GM12878 (cell line): ENCODE results near the gene PES1.

Source experiments
- BCL11A ChIP-seq: IDR thresholded peaks from 2 replicates; pipeline ENCODE4 v1.6.1; 2011; ENCODE audit warnings: low read depth, low read length
- CHD2 ChIP-seq: IDR thresholded peaks from 2 replicates; pipeline ENCODE4 v1.6.1; 2011; ENCODE audit warnings: low read depth, low read length, improper control_type of control experiment, borderline replicate concordance
- CTCF ChIP-seq, 3 experiments: IDR thresholded peaks in 2 of 3; conservative IDR thresholded peaks in 1 of 3; 2 replicates each; pipeline ENCODE4 v1.5.1; 2011; ENCODE audit warnings: low read depth in 3 of 3, low read length in 3 of 3, mild to moderate bottlenecking in 3 of 3, control low read depth in 2 of 3, moderate library complexity in 2 of 3, inconsistent platforms in 1 of 3, mixed read lengths in 1 of 3; ENCODE audit not compliant: control insufficient read depth in 2 of 3, insufficient read depth in 1 of 3; ENCODE audit errors: extremely low read depth in 1 of 3
- CUX1 ChIP-seq: IDR thresholded peaks from 2 replicates; pipeline ENCODE4 v1.6.1; 2012; ENCODE audit warnings: improper control_type of control experiment, low read depth, low read length; ENCODE audit not compliant: insufficient replicate concordance
- MXI1 ChIP-seq: fragments of 150-350 bp; IDR thresholded peaks from 2 replicates; pipeline ENCODE4 v1.6.1; 2011; ENCODE audit warnings: low read depth, mild to moderate bottlenecking, inconsistent platforms, low read length, improper control_type of control experiment
- NFIC ChIP-seq: IDR thresholded peaks from 2 replicates; pipeline ENCODE4 v1.6.1; 2012; ENCODE audit warnings: low read depth, mild to moderate bottlenecking, inconsistent platforms, low read length, moderate library complexity
- POLR2AphosphoS2 ChIP-seq: IDR thresholded peaks from 2 replicates; pipeline ENCODE4 v1.6.1; 2011; ENCODE audit warnings: low read depth, mild to moderate bottlenecking, low read length, improper control_type of control experiment, moderate library complexity
- WRNIP1 ChIP-seq: IDR thresholded peaks from 2 replicates; pipeline ENCODE4 v1.6.1; 2011; ENCODE audit warnings: low read depth, low read length, improper control_type of control experiment, borderline replicate concordance

GRCh38 chr22:30617819-30618218 lies 26.1 kb upstream of the PES1 start:
- TF ChIP-seq CHD2: no peak
- no peak for TF ChIP-seq BCL11A
- TF ChIP-seq CTCF (IDR thresholded peaks at IDR 0.05 in 2 of 3, conservative IDR thresholded peaks at IDR 0.05 in 1 of 3; ENCODE audit: control insufficient read depth in 2 of 3, extremely low read depth in 1 of 3, insufficient read depth in 1 of 3, low read depth in 3 of 3, low read length in 3 of 3): no peak
- no peak for TF ChIP-seq WRNIP1
- no peak for TF ChIP-seq CUX1
- TF ChIP-seq MXI1: no peak
- TF ChIP-seq POLR2AphosphoS2: no peak
- TF ChIP-seq NFIC: no peak
